Left ventricle myocardium inferior (tissue), 1 donor: ENCODE results near the gene PROZ. TPM values are rescaled to one million over a fixed set of nuclear protein-coding genes. Genes with fewer than 3 reads are reported as not detected.
A peak's percentile ranks its signal among the peaks of the same experiment; 100 is the strongest.

Source experiments
- DNase-seq: peaks from one replicate; pipeline ENCODE4 v3.0.0-alpha.2; 2020
- H3K27ac ChIP-seq: fragments of 200-600 bp; replicated peaks from 2 replicates; pipeline ENCODE4 v1.8.0; 2021
- H3K27me3 ChIP-seq: fragments of 200-600 bp; 2 replicates; pipeline ENCODE4 v1.8.0; 2021; ENCODE audit warnings: low read depth
- H3K36me3 ChIP-seq: fragments of 200-600 bp; 2 replicates; pipeline ENCODE4 v1.8.0; 2021
- H3K4me1 ChIP-seq: fragments of 200-600 bp; 2 replicates; pipeline ENCODE4 v1.8.0; 2021
- H3K4me3 ChIP-seq: fragments of 200-600 bp; 2 replicates; pipeline ENCODE4 v1.8.0; 2021; ENCODE audit warnings: mild to moderate bottlenecking, moderate library complexity
- H3K9me3 ChIP-seq: fragments of 200-600 bp; replicated peaks from 2 replicates; pipeline ENCODE4 v1.8.0; 2021
- CTCF ChIP-seq: fragments of 200-600 bp; IDR thresholded peaks from 2 replicates; pipeline ENCODE4 v1.8.0; 2021; ENCODE audit warnings: antibody characterized with exemption, mild to moderate bottlenecking, borderline replicate concordance
- intact Hi-C: fragments of 100-400 bp; cut with micrococcal nuclease; formaldehyde crosslinking; loops from one replicate; pipeline ENCODE4 v1.11.0; 2022
- total RNA-seq: library from RNA; stranded (reverse); fragmentation: NEBNext Ultra II Directional; extraction: Animal tissue kit (Norgen Biotek cat#: 25700); gene quantifications from one replicate; pipeline ENCODE4 v1.2.1, GENCODE V29; 2021
- donor health status: DM: no; HTN: yes; CAD: no; lungs with severe emphysema.

The PROZ gene
- total RNA-seq, 1 donor from 2014 or later = not detected

- Histone ChIP-seq H3K4me1 (peaks cover 26% of the 10 kb centered on the region), H3K9me3 (no peaks in the 10 kb centered on the region), H3K27ac (no peak overlapping the region), H3K4me3 (no peak overlapping the region), H3K27me3 (no peaks in the 10 kb centered on the region), H3K36me3 (peaks cover 72% of the 10 kb centered on the region)
- DNase-seq = no peak
- intact Hi-C loops = no loop called here
- no peak for TF ChIP-seq CTCF
These were observed 26.4 kb downstream of the PROZ start for GRCh38 chr13:113184568-113185440.

- no peak for DNase-seq
- Histone ChIP-seq H3K4me1 (peaks cover 15% of the 10 kb centered on the region), H3K4me3 (no peak overlapping the region), H3K36me3 (peaks cover 73% of the 10 kb centered on the region), H3K27ac (peak overlapping the region; percentile 82), H3K9me3 (no peaks in the 10 kb centered on the region), H3K27me3 (no peaks in the 10 kb centered on the region)
- intact Hi-C loops = loop anchor here (2.0 kb wide), 1 partner anchor 31 kb away; no protein-coding TSS in a partner anchor
- TF ChIP-seq CTCF = no peak
These were observed 27.8 kb downstream of the PROZ start for GRCh38 chr13:113186061-113186900.

- H3K27ac ChIP-seq = peak overlapping the region; percentile 82
- intact Hi-C loops = loop anchor here (2.0 kb wide), 1 partner anchor 32 kb away; no protein-coding TSS in a partner anchor
- peak; percentile 20 for TF ChIP-seq CTCF
- H3K36me3 ChIP-seq = peaks cover 74% of the 10 kb centered on the region
- peak; percentile 87 for DNase-seq
- H3K4me3 ChIP-seq = peak overlapping the region; percentile 24
- H3K4me1 ChIP-seq = peaks cover 15% of the 10 kb centered on the region
- no peaks in the 10 kb centered on the region for H3K9me3 ChIP-seq
- H3K27me3 ChIP-seq = no peaks in the 10 kb centered on the region
These were observed 28.8 kb downstream of the PROZ start for GRCh38 chr13:113187263-113187669.

- no peak for TF ChIP-seq CTCF
- Histone ChIP-seq H3K4me1 (peaks cover 15% of the 10 kb centered on the region), H3K36me3 (peaks cover 72% of the 10 kb centered on the region), H3K27me3 (no peaks in the 10 kb centered on the region), H3K4me3 (no peak overlapping the region), H3K9me3 (no peaks in the 10 kb centered on the region), H3K27ac (peak overlapping the region; percentile 82)
- intact Hi-C loops = loop anchor here (2.0 kb wide), 1 partner anchor 33 kb away; no protein-coding TSS in a partner anchor
- DNase-seq = no peak
These were observed 29.6 kb downstream of the PROZ start for GRCh38 chr13:113187883-113188665.

GRCh38 chr13:113190181-113190580 is 31.7 kb downstream of the PROZ start:
- Histone ChIP-seq H3K36me3 (peaks cover 72% of the 10 kb centered on the region), H3K4me1 (peaks cover 15% of the 10 kb centered on the region), H3K4me3 (no peak overlapping the region), H3K27ac (no peak overlapping the region), H3K27me3 (no peaks in the 10 kb centered on the region), H3K9me3 (no peaks in the 10 kb centered on the region)
- no peak for TF ChIP-seq CTCF
- intact Hi-C loops = no loop called here
- no peak for DNase-seq
